T-helper 1 cell treated with Interleukin-12 subunit alpha and Interleukin-12 subunit beta and Interleukin-4 antibody, amounts not matched to agents 30 μg/mL and 1 μg/mL, for 36 hours (primary cell): Measurements from ENCODE around the gene IGSF9B.

Experiments used
- H3K27ac Mint-ChIP-seq: one replicate; pipeline ENCODE4 v1.8.0; 2021; ENCODE audit warnings: mild to moderate bottlenecking, mixed read lengths
- H3K27me3 Mint-ChIP-seq: one replicate; pipeline ENCODE4 v1.8.0; 2021; ENCODE audit warnings: low read depth, mixed read lengths
- H3K36me3 Mint-ChIP-seq: one replicate; pipeline ENCODE4 v1.8.0; 2021; ENCODE audit warnings: low read depth, mixed read lengths
- H3K4me1 Mint-ChIP-seq: one replicate; pipeline ENCODE4 v1.8.0; 2021; ENCODE audit warnings: low read depth, mixed read lengths
- H3K4me3 Mint-ChIP-seq: one replicate; pipeline ENCODE4 v1.8.0; 2021; ENCODE audit warnings: mild to moderate bottlenecking, moderate library complexity, mixed read lengths
- H3K9me3 Mint-ChIP-seq: one replicate; pipeline ENCODE4 v1.8.0; 2021; ENCODE audit warnings: mixed read lengths

Gene IGSF9B

DNA sequence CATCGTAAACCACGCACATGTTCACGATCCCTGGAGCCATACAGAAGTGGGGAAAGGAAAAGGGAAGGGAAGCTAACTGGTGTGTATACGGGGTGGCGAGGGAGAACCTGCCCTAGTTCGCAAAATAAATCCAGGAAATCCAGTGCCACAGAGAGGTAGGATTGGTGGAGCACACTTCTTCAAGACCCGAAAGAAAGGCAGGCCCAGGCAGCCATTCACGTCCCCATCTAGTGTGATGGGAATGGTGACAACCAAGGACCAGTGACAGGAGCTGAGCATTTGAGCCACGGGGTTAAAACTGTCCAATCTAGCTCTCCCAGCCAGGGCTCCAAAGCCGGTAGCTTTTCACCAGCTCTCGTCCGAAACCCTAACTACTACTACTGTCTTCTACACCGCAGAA lies 53.7 kb downstream of the IGSF9B start:
- H3K27me3 Mint-ChIP-seq, result no peaks in the 10 kb centered on the region
- peaks cover 5% of the 10 kb centered on the region for H3K4me1 Mint-ChIP-seq
- H3K27ac Mint-ChIP-seq, result no peak overlapping the region
- no peak overlapping the region for H3K4me3 Mint-ChIP-seq
- no peaks in the 10 kb centered on the region for H3K9me3 Mint-ChIP-seq
- H3K36me3 Mint-ChIP-seq, result peaks cover 21% of the 10 kb centered on the region

DNA sequence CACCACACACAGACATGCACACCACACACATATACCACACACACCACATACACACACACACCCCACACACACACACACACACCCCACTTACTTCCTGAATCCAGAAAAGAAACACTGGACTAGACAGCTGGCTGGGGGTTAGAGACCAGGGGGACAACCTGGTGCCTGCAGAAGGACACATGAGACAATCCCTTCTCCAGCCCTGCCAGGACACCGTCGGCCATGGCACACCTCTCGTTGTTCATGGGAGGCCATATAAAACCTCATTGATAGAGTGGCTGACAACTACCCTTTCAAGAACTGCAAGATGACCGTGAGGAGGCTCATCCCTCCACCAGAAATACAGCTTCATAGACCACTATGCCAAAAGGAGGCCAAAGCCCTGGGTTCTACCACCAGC lies 54.3 kb downstream of the IGSF9B start:
- Mint-ChIP-seq H3K36me3 (peaks cover 26% of the 10 kb centered on the region), H3K27ac (no peak overlapping the region), H3K4me3 (no peak overlapping the region), H3K9me3 (no peaks in the 10 kb centered on the region), H3K4me1 (peaks cover 5% of the 10 kb centered on the region), H3K27me3 (no peaks in the 10 kb centered on the region)

DNA sequence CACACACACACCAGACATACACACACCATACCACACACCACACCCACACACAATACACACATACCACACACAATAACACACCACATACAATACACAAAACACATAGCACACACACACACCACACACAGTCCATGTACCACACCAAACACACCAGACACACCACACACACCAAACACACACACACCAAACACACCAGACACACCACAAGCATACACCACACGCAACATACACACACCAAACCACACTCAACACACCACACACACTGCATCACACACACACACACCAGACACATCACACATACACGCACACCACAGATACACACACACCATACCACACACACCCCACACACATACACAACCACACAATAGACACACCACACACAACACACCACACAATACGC lies 54.8 kb downstream of the IGSF9B start:
- Mint-ChIP-seq H3K27ac (no peak overlapping the region), H3K4me3 (no peak overlapping the region), H3K4me1 (peaks cover 5% of the 10 kb centered on the region), H3K36me3 (peaks cover 24% of the 10 kb centered on the region), H3K9me3 (no peaks in the 10 kb centered on the region), H3K27me3 (no peaks in the 10 kb centered on the region)

DNA sequence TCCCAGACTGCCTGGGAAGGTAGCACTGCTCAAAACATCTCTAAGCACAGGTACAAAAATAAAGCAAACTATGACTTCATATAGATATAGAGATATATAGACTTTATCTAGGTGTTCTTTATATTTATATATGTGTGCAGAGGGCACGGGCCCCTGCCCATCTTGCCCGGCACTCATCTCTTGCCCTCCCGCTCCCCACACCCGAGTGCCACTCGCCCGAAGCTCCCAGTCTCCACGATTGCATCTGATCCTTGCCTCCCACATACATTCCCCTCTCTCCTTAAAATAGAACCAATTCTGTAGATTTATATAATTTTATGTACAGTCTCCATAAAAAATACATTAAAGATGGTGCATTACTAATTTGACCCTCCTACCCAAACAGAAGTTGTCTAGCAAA lies 55.5 kb downstream of the IGSF9B start:
- Mint-ChIP-seq H3K4me3 (no peak overlapping the region), H3K27ac (no peak overlapping the region), H3K9me3 (no peaks in the 10 kb centered on the region), H3K27me3 (no peaks in the 10 kb centered on the region), H3K4me1 (peaks cover 5% of the 10 kb centered on the region), H3K36me3 (peaks cover 23% of the 10 kb centered on the region)

DNA sequence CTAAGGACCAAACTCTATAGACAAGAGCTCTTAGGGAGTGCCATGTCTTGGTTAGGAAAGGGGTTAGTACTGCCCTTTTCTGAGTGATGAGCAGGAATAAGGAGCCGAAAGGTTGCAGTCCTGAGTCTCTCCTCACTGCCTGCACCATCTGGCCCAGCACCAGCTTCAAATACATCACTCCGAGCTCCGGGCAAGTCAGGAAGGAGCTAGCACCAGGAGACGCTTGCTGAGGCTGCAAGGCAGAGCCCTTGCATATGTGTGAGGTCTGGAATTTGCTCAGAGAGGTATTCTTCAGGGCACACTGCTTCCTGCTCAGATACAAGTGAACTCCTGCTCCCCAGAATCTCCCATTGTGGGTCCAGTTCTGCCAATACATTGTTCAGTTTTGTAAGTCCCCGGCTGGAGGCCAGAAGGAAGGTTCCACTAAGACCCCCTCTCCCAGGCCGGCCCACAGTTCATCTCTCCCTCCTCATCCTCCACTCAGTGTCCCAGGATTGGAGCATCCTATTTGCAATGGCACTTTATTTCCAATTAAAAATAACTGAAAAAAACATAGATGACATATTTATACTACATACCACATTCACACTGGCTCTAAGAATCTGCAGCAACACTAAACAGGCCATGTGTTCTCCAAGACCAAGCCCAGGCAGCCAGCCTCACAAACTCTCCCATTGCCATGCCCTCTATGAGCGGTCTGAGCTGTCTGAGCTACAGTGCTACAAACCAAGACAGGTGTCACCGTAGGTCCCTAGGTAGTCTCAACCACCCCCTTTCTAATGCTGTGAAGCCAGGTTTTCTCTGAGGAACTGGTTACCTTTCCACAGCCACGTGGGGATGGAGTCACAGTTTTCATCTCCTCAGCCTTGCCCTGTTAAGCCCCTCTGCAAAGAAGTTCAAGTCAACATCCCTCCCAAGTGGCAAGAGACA lies 56.3 kb downstream of the IGSF9B start:
- Mint-ChIP-seq H3K27ac (no peak overlapping the region), H3K9me3 (no peaks in the 10 kb centered on the region), H3K36me3 (peaks cover 17% of the 10 kb centered on the region), H3K4me1 (peaks cover 2% of the 10 kb centered on the region), H3K4me3 (no peak overlapping the region), H3K27me3 (no peaks in the 10 kb centered on the region)

DNA sequence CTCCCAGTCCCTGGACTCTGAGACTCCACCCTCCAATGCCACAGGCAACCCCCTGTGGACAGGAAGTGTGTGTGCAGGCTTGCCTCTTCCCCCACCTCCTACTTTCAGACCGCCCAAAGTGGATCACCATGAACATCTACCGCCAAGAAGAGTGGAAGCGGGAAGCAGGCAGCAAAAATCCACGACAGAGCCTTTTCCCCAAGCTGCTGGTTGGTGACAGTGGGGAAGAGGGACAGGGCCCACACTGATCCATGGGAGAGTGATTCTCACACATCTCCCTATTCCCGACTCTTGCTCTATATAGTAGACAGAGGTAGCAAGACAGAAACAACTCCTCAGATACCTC lies 58.0 kb downstream of the IGSF9B start:
- Mint-ChIP-seq H3K9me3 (no peaks in the 10 kb centered on the region), H3K27ac (no peak overlapping the region), H3K4me3 (no peak overlapping the region), H3K36me3 (peaks cover 7% of the 10 kb centered on the region), H3K4me1 (no peaks in the 10 kb centered on the region), H3K27me3 (no peaks in the 10 kb centered on the region)

DNA sequence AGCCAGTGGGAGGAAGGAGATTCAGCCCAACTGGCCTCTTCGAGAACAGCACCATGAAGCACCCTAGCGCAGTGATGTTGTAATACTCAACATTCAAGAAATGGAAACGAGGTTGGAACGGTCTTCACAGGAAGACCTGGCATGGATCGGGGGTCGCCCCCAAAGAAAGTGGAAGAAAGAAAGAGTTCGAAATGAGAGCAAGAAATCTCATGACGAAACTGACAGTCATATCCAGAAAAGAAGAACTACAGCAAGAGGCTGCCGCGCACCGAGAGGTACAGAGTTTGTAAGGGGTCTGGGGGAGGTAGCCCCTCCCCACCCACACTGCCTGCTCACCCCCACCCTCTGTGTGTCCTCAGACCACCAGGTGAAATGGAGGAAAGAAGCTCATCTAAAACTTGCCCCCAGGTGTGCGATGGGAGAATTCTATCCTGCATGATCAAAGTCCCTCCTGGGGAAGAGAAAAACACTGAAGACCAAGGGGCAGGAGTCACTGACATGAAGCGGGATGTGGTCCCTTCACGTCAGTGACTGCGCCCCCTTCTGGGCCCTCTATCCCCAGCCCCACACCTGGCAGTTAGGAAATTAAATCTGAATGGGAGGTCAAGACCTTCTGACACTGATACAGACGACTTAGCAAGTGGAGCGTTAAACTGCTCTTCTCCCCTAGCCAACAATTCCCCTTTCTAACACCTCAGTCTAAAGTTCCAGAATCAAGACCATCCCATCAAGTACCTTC lies 58.6 kb downstream of the IGSF9B start:
- no peaks in the 10 kb centered on the region for H3K9me3 Mint-ChIP-seq
- H3K4me1 Mint-ChIP-seq, result no peaks in the 10 kb centered on the region
- peaks cover 7% of the 10 kb centered on the region for H3K36me3 Mint-ChIP-seq
- H3K27ac Mint-ChIP-seq, result no peak overlapping the region
- H3K4me3 Mint-ChIP-seq, result no peak overlapping the region
- H3K27me3 Mint-ChIP-seq, result no peaks in the 10 kb centered on the region

DNA sequence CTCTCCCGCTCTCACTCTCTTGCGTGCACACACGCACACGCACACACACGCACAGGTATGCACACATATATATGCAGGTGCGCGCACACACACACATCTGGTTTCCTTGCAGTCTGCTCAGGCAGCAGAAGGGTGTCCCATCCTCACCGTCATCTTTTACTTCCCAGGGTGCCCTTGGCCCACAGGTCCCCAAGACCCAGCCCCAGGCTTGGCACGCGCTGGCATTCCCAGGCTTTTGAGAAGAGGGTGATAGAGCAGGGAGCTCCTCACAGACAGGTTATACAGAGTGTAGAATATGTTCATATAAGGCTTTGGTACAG lies 59.5 kb downstream of the IGSF9B start:
- Mint-ChIP-seq H3K27me3 (no peaks in the 10 kb centered on the region), H3K4me1 (no peaks in the 10 kb centered on the region), H3K36me3 (peaks cover 7% of the 10 kb centered on the region)

DNA sequence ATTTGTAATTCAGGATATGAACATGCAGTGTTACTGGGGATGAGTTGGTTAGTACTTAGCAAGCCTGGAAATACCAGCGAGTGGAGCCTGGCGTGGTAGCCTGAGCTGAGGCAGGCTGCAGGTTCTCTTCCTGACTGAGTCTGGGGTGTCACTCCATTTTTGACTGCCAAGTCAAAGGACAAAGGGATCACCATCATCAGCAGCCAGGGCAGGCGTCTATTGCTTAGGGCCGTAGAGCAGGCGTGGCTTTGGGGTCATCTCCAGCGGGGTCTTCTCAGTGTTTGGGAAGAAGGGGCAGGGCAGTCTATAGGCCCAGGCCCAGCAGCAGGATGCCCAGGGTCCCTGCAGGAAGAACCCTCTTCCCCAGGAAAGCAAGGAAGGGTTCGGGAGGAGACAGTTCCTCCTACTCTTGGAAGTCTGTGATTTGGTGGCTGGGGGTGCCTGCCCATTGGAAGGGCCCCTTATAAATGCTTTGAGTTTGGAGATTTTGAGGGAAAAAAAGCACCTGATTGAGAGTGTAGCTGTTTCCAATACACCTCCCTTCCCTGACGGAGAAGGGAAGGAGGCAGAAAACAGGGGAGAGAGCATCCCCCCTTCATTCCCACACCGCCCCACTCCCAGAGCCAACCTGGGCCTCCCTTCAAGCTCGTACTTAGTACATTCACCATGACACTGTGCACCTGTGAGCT lies 60.0 kb downstream of the IGSF9B start:
- Mint-ChIP-seq H3K27ac (no peak overlapping the region), H3K4me3 (no peak overlapping the region), H3K36me3 (peaks cover 7% of the 10 kb centered on the region), H3K9me3 (no peaks in the 10 kb centered on the region), H3K4me1 (no peaks in the 10 kb centered on the region), H3K27me3 (no peaks in the 10 kb centered on the region)

More for the DNA sequence above, 59.5 kb downstream of the IGSF9B start:
- H3K9me3 Mint-ChIP-seq, result no peaks in the 10 kb centered on the region
- no peak overlapping the region for H3K27ac Mint-ChIP-seq
- H3K4me3 Mint-ChIP-seq, result no peak overlapping the region

DNA sequence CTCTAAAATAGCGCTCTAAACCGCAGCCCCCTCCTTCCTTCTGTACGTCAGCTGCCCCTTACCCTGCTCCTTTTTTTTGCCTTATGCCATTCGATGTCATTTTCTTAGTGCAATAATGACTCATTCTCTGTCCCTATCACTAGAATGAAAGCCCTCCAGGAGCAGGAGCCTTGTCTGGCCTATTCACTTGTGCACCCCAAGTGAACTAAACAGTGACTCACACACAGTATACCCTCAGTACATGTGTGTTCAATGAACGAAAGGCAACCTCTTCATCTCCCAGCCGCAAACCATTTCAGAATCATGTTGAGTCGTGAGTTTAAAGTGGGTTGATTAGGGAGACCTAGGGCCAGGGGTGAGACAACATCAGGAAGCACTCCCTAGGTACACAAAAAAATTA lies 60.7 kb downstream of the IGSF9B start:
- no peaks in the 10 kb centered on the region for H3K9me3 Mint-ChIP-seq
- H3K36me3 Mint-ChIP-seq, result peaks cover 7% of the 10 kb centered on the region
- no peaks in the 10 kb centered on the region for H3K4me1 Mint-ChIP-seq
- no peaks in the 10 kb centered on the region for H3K27me3 Mint-ChIP-seq
- H3K27ac Mint-ChIP-seq, result no peak overlapping the region
- H3K4me3 Mint-ChIP-seq, result no peak overlapping the region

DNA sequence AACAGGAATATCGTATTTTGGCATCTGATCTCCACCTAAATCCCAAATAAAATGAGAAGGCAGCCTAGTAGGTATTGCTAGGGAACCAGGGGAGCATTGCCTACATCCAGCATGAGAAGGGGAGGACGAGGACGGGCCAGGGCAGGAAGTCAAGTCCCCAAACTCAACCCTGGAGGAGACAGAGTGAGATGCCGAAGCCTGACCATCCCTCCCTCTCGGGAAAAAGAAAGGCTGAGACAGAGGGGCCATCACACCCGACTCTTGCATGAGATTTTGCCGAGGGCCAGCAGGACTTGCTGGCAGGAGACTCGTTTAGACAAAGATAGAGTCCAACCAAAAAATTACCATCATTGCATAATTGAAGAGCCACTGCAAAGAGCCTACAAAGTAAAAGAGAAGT lies 61.2 kb downstream of the IGSF9B start:
- Mint-ChIP-seq H3K27ac (no peak overlapping the region), H3K27me3 (no peaks in the 10 kb centered on the region), H3K4me3 (no peak overlapping the region), H3K36me3 (peaks cover 7% of the 10 kb centered on the region), H3K4me1 (no peaks in the 10 kb centered on the region), H3K9me3 (no peaks in the 10 kb centered on the region)

DNA sequence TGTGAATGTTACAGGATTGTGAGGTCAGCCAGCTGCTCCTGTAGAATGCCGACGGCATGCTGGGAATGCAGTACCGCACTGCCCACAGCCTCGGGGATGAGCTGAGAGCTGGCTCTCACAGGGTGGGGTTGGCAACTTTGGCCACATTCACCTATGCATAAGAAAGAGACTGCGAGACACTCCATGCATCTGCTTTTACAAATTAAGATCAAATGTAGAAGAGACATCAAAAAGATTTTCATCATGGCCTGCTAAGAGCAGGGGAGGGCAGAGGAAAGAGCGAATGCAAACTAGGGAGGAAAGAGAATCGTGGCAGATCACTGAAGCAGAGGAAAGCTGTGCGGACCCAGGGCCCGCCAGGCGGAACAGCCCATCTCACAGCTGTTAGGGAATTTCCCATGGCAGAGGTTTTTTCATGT lies 61.7 kb downstream of the IGSF9B start:
- H3K9me3 Mint-ChIP-seq, result no peaks in the 10 kb centered on the region
- H3K4me1 Mint-ChIP-seq, result no peaks in the 10 kb centered on the region
- H3K4me3 Mint-ChIP-seq, result no peak overlapping the region
- no peak overlapping the region for H3K27ac Mint-ChIP-seq
- no peaks in the 10 kb centered on the region for H3K27me3 Mint-ChIP-seq
- H3K36me3 Mint-ChIP-seq, result peaks cover 7% of the 10 kb centered on the region

DNA sequence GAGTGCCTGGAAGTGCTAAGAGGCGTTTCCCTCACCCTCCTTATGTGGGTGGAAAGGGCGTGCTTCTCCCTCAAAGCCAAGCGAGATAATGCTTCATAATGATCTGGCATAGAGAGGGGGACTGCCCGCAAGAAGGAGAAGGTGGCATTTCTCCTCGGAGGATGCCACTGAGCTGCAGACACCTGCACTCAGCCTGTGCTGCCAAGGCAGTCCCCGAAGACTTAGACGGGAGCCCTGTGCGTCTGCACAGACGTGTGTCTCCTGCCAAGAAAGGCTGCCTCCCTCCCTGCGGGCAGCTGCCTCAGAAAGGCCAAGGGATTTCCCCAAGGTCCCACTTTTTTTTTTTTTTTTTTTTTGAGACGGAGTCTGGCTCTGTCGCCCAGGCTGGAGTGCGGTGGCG lies 63.4 kb downstream of the IGSF9B start:
- no peaks in the 10 kb centered on the region for H3K9me3 Mint-ChIP-seq
- no peaks in the 10 kb centered on the region for H3K4me1 Mint-ChIP-seq

DNA sequence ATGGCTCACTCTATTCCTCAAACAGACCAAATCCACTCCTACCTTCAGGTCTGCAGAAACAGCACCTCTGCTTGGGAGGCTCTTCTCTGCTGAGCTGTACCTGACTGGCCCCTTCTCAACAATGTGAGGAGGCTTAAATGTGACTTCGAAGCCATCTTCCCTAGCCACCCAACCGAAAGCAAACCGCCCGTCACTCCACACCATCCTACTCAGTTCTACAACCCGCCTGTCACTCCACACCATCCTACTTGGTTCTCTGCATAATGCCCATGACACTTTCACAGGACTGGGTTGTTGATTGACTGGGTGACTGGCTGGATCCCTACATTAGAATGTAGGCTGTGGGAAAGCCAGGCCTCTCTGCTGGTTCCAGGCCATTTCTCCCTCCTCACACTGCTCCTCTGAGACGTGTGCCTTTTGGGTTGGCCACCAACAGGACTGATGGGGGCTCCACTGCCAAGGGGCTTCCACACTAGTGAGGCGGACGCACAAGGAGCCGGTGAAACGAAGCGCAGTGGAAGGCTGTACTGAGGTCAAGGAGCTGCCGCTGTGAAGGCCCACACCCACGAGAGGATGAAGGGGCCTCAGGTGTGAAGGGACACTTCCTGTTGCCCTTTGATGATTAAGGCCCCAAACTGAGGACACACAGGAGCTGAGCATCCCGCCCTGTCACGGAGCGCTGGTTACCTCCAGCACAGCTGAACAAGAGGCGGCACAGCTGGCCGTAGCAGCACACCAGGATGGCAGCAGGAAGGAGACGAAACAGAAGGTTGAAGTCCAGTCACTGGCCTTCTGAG lies 64.0 kb downstream of the IGSF9B start:
- no peaks in the 10 kb centered on the region for H3K27me3 Mint-ChIP-seq
- no peaks in the 10 kb centered on the region for H3K4me1 Mint-ChIP-seq
- no peaks in the 10 kb centered on the region for H3K9me3 Mint-ChIP-seq
- H3K27ac Mint-ChIP-seq, result no peak overlapping the region
- peaks cover 2% of the 10 kb centered on the region for H3K36me3 Mint-ChIP-seq
- H3K4me3 Mint-ChIP-seq, result no peak overlapping the region

More for the DNA sequence above, 63.4 kb downstream of the IGSF9B start:
- no peak overlapping the region for H3K27ac Mint-ChIP-seq
- peaks cover 5% of the 10 kb centered on the region for H3K36me3 Mint-ChIP-seq
- H3K27me3 Mint-ChIP-seq, result no peaks in the 10 kb centered on the region
- H3K4me3 Mint-ChIP-seq, result no peak overlapping the region
